ENCODE data around the gene SERPINB2.

The SERPINB2 gene

DNA sequence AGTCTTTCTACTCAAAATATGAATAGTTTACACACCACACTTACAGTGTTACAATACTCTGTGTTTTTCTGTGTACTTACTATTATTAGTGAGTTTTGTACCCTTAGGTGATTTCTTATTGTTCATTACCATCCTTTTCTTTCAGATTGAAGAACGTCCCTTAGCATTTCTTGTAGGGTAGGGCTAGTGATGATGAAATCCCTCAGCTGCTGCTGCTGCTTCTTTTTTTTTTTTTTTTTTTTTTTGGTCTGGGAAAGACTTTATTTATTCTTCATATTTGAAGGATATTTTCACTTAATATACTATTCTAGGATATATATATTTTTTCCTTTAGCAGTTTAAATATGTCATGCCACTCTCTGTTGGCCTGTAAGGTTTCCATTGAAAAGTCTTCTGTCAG lies 29.0 kb upstream of the SERPINB2 start:
- in situ Hi-C loops (cut with HindIII; ENCODE audit: low sequenced_read_pairs): no loop called here
- TF ChIP-seq, protein P1, sequence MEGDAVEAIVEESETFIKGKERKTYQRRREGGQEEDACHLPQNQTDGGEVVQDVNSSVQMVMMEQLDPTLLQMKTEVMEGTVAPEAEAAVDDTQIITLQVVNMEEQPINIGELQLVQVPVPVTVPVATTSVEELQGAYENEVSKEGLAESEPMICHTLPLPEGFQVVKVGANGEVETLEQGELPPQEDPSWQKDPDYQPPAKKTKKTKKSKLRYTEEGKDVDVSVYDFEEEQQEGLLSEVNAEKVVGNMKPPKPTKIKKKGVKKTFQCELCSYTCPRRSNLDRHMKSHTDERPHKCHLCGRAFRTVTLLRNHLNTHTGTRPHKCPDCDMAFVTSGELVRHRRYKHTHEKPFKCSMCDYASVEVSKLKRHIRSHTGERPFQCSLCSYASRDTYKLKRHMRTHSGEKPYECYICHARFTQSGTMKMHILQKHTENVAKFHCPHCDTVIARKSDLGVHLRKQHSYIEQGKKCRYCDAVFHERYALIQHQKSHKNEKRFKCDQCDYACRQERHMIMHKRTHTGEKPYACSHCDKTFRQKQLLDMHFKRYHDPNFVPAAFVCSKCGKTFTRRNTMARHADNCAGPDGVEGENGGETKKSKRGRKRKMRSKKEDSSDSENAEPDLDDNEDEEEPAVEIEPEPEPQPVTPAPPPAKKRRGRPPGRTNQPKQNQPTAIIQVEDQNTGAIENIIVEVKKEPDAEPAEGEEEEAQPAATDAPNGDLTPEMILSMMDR (IDR thresholded peaks at IDR 0.05; ENCODE audit: low read depth, low read length, missing control alignments): no peak
- H3K4me3 ChIP-seq (ENCODE audit: low read depth, low read length): no peak overlapping the region
- no peak for DNase-seq (ENCODE audit: low read depth)

DNA sequence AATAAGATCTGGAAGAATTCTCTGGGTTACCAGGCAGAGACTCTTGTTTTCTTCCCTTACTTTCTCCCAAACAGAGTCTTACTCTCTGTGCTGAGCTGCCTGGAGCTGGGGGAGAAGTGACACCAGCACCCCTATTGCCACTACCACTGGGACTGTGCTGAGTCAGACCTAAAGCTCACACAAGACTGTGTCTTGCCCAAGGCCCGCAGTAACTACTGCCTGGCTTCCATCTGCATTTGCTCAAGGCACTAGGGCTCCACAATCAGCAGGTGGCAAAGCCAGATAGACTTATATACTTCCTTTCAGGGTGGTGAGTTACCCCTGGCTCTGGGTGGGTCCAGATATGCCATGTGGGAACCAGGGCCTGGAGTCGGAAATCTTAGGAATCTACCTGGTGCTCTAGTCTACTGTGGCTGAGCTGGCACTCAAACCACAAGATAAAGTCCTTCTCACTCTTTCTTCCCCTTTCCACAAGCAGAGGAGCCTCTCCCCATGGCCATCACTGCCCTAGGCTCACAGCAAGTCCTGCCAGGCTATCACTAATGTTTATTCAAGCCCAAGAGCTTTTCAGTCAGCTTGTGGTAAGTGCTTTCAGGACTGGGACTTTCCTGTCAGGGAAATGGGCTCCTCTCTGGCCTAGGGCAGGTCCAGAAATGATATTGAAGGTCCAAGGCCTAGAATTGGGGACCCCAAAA lies 27.6 kb upstream of the SERPINB2 start:
- no peak overlapping the region for H3K4me3 ChIP-seq (ENCODE audit: low read depth, low read length)
- in situ Hi-C loops (cut with HindIII; ENCODE audit: low sequenced_read_pairs): no loop called here
- no peak for DNase-seq (ENCODE audit: low read depth)
- TF ChIP-seq, protein P1 (IDR thresholded peaks at IDR 0.05; ENCODE audit: low read depth, low read length, missing control alignments): no peak

DNA sequence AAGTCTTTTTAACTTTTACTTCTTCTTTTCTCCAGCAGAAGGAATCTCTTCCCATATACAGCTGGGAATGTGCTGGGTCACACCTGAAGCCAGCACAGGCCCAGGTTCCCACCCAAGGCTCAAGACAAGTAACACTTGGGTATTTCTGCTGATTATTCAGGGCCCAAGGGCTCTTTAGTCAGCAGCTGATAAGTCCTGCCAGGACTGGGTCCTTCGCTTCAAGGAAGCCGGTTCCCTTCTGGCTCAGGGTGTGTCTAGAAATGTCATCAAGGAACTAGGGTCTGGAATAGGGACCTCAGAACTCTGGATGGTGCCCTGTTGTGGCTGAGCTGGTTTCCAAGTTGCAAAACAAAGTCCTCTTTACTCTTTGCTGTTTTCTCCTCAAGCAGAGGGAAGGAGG lies 27.0 kb upstream of the SERPINB2 start:
- no peak overlapping the region for H3K4me3 ChIP-seq (ENCODE audit: low read depth, low read length)
- TF ChIP-seq, protein P1 (IDR thresholded peaks at IDR 0.05; ENCODE audit: low read depth, low read length, missing control alignments): no peak
- DNase-seq (ENCODE audit: low read depth): no peak
- in situ Hi-C loops (cut with HindIII; ENCODE audit: low sequenced_read_pairs): no loop called here

DNA sequence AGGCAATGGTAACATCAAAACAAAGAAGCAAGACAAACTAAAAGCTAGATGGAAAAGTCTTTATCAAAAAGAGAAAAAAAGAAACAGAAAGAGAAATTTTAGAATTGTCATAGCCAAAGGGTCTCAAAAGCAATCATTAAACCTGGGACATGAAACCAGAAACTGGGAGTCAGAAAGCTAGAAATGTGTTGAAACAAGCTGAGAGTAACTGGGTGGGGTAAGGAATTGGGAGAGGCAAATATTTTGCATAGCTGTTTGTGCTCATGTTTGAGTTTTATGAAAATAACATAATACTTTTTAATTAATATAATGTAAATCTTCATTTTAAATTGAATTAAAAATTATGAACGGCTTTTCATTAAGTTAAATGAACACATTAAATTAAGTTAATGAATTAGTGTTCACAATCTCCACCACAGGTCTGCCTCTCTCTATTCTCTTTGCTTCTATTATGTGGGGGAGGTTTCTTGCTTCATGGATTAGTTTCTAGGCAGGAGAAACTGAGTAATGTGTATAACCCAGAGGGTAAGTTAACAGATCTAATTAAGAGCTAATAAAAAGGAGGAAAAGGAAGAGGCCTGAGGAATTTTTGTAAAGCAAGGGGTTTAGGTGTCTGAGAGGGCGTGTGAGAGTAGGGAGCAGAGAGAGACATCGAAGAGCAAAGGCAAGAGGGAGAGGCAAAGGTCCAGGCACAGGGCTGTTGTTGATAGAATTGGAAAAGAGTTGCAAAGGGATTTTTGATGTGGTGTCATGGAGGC lies 20.0 kb upstream of the SERPINB2 start:
- TF ChIP-seq, protein P1 (IDR thresholded peaks at IDR 0.05; ENCODE audit: low read depth, low read length, missing control alignments): no peak
- in situ Hi-C loops (cut with HindIII; ENCODE audit: low sequenced_read_pairs): no loop called here
- H3K4me3 ChIP-seq (ENCODE audit: low read depth, low read length): no peak overlapping the region
- no peak for DNase-seq (ENCODE audit: low read depth)

DNA sequence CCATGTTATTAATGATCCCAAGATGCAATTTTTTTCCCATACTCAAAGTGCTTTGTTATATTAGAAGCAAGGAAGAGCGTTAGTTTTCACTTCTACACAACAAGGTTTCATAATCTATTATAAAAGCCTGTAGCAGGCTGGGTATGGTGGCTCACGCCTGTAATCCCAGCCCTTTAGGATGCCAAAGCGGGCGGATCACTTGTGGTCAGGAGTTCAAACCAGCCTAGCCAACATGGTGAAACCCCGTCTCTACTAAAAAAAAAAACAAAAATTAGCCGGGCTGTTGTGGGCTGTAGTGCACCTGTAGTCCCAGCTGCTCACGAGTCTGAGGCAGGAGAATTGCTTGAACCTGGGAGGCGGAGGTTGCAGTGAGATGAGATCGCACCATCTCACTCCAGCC lies 19.0 kb upstream of the SERPINB2 start:
- in situ Hi-C loops (cut with HindIII; ENCODE audit: low sequenced_read_pairs): no loop called here
- no peak for DNase-seq (ENCODE audit: low read depth)
- TF ChIP-seq, protein P1 (IDR thresholded peaks at IDR 0.05; ENCODE audit: low read depth, low read length, missing control alignments): no peak
- H3K4me3 ChIP-seq (ENCODE audit: low read depth, low read length): no peak overlapping the region

DNA sequence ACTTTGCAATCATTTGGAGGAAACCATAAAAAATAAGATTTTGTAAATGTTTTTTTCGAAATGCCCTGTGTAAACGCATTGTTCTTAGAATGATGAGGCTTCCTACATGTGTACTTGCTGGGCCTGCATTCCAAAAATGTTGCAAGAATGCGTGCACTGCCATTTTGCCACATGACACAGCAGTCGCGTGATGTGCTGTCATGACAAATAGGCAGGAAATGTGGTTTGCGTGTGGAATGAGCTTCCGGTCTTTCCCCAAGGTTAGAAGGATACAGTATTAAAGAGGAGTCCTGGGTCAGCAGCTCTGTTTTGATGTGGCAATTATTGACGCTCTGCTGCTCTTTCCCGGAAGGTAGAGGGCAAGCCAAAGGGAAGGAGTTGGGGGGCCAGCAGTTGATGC lies 18.1 kb upstream of the SERPINB2 start:
- DNase-seq (ENCODE audit: low read depth): no peak
- no peak overlapping the region for H3K4me3 ChIP-seq (ENCODE audit: low read depth, low read length)
- in situ Hi-C loops (cut with HindIII; ENCODE audit: low sequenced_read_pairs): no loop called here
- TF ChIP-seq, protein P1 (IDR thresholded peaks at IDR 0.05; ENCODE audit: low read depth, low read length, missing control alignments): no peak

Data from astrocyte of the cerebellum (primary cell).